GM19468 (cell line): ENCODE measurements around the gene MAP3K14.
"Not testable (repeated sequence)": the region's sequence is repeated elsewhere in the genome, so short reads cannot be mapped to it uniquely, and the experiment has no call there.

ENCODE experiments used
- ATAC-seq: cut with Tn5 transposase; IDR thresholded peaks from one replicate; pipeline ENCODE4 v1.9.1; 2021; ENCODE audit warnings: mild to moderate bottlenecking, moderate library complexity, moderate number of reproducible peaks; ENCODE audit not compliant: unreplicated experiment; ENCODE audit errors: extremely low read depth

The MAP3K14 gene

DNA sequence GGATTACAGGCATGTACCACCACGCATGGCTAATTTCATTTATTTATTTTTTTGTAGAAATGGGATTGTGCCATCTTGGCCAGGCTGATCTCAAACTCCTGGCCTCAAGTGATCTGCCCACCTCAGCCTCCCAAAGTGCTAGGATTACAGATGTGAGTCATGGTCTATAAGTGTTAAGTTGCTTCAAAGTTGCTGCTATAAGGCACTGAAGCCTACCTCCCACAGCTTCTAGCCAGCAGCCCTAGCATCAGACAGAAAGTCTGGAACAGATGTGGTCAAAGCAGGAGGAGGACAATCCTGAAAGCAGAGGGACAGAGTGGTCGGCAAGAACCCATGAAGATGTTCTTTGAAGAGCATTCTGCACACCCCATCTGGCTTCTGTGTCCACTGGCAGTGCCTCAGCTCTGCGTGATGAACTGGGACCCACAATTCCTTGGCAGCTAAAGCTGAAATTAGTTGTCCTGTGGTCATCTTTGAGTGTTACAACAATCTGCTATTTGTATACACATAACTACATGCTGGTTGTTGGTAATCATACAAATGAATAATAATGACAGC is 11.2 kb downstream of the MAP3K14 start:
- no peak for ATAC-seq

DNA sequence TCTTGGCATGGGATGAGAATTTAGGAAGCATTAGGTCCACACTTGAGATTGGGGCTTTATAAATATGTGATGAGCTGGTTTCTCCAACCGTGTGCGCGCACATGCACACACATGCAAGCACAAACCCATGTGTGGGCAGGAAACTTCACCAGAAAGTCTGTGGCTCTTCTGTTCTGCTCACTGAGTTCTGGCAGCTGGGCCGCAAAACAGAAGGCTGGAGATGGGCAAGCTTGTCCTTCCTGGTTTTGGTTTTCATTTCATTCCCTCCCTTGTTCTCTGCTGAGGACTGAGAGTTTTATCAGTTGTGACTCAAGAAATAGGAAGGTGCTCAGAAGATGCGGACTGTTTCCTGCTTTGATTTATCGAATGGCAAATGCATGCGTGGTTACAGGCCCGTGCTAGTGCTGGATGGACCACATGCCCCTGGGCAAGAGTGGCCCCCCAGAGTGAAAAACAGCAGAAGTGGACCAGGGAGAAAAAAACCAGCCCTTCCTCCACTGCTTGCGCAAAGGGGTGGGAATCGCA is 14.1 kb downstream of the MAP3K14 start:
- no peak for ATAC-seq

DNA sequence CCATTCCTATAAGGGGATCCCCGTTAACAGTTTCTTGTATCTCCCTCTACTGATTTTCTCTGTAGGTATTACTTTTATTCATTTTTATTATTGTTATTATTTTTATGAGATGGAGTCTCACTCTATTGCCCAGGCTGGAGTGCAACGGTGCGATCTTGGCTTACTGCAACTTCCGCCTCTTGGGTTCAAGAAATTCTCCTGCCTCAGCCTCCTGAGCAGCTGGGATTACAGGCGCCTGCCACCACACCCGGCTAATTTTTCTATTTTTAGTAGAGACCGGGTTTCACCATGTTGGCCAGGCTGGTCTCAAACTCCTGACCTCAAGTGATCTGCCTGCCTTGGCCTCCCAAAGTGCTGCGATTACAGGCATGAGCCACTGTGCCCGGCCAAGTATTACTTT is 14.6 kb downstream of the MAP3K14 start:
- ATAC-seq, result not testable (repeated sequence)

DNA sequence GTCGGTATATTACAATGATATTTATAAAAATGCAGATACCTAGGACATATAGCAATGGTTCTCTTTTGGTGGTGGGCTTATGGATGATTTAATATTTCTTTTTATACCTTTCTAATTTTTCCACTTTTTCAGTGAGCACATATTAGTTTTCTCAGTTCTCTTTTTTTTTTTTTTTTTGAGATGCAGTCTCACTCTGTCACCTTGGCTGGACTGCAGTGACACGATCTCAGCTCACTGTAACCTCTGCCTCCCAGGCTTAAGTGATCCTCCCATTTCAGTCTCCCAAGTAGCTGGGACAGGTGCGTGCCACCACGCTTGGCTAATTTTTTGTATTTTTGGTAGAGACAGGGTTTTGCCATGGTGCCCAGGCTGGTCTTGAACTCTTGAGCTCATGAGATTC is 15.1 kb downstream of the MAP3K14 start:
- no peak for ATAC-seq

DNA sequence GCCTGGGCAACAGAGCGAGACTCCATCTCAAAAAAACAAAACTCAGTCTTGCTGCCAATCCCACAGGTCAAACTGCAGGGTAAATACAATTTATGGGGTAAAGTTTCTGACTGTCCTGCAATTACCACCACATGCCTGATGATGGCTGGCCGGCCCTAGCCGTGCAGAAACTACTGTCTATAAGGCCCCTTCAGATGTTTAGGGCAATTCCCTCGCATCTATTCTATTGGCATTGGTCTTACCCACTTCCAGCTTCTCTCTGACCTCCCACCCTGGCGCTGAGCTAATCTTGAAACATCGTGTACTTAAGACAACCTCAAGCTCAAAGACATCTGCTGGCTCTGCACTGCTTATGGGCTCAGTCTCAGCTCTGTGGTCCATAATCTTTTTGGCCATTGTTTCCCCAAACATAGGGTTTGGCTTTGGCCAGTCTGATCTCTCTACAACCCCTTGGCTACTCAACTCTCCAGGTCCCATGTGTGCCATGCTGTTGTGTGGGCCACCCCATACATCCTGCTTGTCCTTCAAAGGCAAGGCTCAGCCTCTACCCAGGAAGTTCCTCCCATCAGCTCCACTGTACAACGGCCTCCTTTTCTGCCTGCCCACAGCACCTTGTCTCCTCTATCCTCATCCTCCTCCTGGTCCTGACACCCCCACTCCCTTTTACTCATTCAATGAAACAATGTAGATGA is 16.6 kb downstream of the MAP3K14 start:
- no peak for ATAC-seq

DNA sequence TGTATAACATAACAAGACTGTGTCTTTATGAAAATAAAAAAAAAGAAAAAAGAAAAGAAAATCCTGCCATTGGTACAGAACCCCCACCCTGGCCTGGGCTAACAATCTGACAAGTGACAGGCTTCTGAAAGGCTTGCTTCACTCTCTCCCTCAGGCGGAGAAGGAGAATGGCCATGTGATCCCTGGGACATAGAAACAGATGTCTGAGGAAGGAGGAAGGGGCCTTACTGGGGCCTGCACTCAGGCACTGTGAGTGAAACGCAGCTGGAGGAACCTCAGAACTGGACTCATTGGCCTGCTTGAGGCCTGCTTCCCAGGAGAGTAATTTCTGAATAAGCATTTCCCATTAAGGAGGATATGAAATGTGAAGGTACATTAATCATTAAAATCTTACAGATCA is 17.5 kb downstream of the MAP3K14 start:
- ATAC-seq, result no peak

DNA sequence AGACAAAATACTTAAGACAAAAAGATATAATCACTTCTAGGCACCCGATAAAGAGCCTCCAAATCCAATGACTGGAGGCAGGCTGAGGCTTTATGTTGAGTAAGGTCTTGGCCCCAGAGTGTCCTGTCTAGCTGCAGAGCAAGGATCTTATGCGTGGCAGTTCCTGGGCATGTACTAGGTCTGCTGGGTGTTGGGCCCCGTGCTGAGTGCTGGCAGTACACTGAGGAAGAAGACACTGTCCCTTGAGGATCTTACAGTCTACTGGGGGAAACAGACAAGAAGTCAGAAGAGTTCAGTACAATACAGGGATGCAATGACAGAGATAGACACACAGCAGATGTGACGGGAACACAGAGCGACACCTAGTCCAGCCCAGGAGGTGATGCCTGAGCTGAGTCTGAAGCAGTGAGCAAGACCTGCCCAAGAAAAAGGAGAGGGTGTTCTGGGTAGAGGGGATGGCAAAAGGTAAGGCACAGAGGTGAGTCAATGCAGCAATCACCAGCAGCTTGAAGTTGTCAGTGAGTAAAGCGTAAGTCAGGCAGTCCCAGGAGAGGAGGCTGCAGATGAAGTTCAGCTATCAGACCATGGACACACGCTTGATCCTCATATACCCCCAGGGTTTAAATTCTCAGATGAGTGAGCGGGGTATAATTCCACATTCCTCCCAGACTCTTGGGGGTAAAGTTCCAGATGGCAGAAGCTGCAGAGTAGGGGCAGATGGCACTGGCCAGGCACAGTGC is 18.1 kb downstream of the MAP3K14 start:
- ATAC-seq, result no peak

DNA sequence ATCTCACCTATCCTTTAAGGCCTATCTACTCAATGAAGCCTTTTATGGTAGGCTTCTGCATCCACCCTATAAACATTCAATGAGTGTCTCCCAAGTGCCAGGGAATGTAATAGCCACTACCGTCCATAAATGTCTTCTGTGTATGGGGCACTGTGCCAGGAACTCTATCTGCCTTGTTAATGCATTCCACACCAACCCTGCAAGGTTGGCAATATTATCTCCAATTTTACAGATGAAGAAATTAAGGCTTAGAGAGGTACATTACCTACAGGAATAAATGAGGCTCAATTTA is 20.0 kb downstream of the MAP3K14 start:
- ATAC-seq, result no peak

DNA sequence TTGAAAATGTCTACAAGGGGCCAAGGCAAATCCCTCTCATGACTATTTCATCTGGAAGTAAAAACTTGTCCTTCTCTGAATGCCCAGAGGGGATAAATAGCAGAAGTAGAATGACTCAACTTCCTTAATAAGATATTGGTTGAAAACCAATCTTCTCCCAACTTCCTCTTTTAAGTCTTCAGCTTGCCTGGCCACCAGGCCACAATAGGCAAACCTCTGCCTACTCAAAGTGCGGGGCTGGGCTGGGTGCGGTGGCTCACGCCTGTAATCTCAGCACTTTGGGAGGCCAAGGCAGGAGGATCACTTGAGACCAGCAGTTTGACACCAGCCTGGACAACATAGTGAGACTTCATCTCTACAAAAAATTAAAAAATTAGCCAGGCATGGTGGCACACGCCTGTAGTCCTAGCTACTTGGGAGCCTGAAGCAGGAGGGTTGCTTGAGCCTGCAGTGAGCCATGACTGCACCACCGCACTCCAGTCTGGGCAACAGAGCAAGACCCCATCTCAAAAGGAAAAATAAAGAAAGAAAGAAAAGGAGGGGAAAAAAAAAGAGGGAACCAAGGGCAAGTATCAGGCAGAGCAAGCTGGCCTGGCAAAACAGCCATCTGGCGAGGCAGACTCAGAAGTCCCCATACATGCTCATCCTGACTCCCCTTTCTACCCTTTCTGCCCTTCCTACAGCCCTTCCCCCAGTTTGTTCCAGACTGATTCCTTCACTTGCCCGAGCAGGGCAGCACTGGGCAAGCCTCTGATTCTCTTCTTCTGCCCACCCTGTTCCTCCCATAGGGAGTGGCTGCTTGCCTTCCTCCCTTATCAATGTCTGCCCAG is 20.6 kb downstream of the MAP3K14 start:
- ATAC-seq, result no peak

DNA sequence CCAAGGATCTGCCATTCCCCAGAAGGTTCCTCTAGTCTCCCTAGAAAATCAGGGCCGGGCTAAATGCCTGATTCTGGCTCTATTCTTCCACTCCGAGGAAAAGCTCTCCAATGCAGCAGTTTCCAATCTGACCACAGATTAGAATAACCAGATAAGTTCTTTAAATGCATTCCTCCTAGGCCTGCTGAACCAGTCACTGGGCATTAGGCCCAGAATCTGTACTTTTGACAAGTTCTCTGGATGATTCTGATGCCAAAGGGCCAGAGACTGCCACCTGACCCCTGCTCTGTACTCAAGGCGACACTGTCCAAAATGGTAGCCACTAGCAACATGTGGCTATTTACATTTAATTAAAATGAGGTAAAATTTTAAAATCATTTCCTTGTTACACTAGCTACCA is 22.3 kb downstream of the MAP3K14 start:
- ATAC-seq, result no peak

DNA sequence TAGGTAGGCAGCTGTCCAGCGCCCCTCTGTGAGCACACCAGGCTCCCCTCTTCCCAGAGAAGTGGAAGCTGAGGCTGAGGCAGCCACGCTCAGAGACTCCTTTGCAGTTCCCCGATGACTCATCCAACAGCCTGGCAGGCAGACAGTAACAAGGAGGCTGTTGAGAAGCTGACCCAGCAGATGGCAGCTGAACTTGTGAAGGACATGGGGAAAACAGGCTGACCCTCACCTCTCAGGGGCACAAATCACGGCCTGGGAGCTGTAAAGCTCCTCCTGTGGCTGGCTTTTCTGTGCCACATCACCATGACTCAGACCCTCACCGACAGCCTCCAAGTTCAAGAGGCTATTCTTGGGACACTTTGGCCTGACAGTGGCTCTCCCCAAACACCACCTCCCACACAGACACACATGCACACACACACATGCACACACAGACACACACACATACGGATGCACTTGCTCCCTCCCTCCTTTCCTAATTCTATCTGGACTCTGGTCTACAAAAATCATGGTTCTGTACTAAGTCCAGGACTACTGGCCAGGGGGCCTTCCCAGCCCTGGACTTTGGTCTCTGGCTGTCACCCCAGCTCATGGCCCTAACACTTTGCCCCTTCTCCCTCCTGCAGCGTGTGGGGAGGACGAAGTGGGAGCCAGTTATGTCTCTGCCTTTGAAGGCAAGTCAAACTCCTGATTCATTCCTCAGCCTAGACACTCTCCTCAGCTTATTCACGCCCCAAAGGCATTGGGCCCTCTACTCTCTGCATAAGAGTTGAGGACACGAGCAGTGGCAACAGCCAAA is 23.2 kb downstream of the MAP3K14 start:
- ATAC-seq, result no peak

DNA sequence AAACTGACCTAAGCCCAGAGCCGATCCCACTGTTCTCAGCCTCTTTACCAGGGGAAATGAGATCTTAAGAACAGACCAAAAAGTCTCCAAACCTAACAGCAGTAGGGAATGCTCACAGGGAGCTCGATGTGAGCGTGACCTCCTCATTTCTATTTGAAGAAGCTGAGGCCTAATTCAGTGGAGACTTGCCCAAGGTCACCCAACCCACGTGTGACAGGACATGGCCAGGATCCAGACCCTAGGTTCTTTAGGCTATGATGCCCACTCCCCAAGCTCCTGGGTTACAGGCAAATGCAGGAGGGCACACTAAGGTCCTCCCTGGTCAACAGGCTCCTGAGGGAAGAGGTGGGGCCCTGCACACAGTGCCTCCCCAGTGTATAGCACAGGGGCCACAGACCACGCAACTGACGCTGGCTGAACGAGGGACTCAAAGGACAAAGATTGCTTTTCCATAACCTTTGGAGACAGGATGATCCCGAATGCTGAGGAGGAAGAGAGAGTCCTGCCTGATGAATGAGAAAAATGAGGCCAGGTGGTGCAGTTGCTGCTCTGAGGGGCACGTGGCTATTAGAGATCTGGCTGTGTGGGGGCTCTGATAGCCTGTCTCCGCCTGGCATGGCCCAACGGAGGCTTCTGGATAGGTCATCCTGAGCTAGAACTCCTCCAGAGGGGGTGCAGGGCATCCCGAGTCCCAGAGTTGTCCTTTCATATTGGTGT is 24.0 kb downstream of the MAP3K14 start:
- no peak for ATAC-seq

DNA sequence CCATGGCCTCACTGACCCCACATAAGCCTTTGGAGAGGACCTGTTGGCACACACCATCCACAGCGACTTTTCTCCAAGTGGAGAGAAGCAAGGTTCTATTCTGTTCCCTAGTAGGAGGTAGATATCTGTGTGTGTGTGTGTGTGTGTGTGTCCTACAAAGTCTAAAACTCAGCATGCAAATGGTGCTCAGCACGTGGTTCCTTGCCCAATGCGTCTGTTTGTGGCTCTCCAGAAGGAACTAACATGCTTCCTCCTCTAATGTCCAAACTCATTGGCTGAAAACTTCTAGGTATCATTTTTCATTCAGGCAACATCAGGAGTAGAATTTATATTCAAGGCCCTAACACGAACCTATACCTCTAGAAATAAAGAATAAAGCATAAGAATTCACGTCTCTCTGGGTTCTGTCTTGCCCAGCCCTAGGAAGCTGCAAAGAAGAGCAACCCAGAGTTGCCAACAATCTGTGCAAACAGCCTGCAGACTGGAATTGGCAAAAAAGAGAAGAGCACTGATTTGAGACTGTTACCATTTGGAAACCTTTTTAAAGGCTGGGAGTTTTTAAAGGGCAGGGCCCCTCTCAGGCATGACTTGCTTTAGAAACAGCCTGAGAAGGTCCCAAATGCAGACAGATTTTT is 25.5 kb downstream of the MAP3K14 start:
- ATAC-seq, result no peak

DNA sequence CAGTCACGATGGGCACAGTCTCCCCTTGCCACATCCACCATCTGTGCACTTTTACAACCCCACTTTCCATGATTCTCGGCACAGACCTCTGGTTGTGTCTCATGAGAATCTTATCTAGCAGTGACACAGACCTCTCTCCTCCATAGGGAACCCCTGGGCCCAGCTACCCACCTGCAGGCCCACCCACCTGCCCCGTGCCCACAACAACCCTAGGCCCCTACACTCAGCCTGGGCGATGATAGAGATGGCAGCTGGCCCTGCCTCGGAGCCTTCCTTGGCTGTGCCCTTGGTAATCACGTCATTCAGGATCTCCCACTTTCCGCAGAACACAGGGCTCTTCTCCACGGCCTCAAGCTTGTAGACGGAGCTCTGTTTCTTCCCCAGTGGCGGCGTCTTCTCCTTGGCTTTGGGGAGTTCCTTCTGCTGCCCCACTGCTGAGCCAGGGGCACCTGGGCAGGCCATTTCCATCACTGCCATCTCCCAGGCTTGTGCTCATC is 26.5 kb downstream of the MAP3K14 start:
- ATAC-seq, result no peak

DNA sequence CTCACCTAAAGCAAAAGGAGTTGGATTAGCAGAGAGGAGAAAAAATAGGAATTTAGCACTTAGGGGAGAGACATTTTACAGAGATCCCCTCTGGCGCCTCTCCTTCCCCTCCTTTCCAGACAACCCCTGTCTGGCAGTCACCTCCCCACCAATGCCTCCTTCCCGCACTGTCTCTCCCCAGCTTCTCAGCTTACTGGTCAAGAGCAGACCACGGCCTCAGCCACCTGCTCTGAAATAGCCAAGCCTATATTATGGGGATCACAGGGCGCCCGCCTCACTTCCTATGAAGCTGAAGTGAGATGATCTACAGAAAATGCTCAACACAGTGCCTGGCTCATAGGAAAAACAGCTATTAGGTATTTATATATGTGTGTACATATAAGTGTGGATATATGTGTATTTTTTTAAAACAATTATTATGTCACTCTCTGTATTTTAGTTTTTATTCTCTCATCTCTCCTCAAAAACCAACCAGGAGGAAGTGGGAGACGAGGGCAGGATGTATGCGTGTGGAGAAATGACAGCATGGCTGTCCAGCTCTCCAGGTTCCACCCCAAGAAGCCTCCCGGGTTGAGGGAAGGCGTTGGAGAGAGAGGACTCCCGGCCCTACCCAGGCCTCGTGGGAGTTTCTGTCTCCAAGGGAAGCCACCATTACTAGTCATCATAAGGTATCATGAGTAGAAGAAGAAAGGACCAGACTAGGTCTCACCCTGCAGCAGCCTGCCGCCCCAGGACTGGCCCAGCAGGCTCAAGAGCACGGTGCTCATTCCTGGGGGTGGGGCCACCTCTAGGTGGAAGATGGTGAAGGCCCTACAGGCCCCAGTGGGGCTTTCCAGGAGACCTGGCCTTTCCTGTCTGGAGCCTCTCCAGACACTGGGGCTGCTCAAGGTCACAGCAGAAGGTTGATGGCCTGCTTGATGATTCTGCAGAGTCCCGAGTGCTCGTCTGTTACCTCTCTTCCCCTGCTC is 27.2 kb downstream of the MAP3K14 start:
- ATAC-seq, result no peak

DNA sequence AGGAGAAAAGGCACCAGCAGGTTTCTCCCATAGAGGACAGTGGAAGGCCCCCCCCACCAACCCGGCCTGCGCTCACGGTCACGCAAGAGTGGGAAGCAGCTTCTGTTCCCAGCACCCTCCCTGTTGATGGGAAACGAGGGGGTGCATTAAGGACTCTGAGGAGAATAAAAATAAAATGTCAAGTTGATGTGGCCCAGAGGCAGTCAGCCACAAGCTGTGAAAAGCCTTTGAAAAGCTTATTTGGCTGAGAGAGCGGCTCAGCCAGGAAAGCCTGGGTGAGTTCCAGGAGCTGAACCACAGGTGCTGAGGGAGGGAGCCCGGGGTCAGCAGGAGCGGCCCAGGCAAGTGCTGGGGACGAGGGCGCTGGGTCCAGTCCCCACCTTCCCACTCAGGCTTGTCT is 28.0 kb downstream of the MAP3K14 start:
- ATAC-seq, result no peak
